K562 (cell line): Measurements from ENCODE around the gene CELA3A.

ENCODE experiments used
- ELF4 ChIP-seq: fragments of 450-650 bp; formaldehyde crosslinking; IDR thresholded peaks from 2 replicates; pipeline ENCODE4 v1.4.0; 2022; ENCODE audit warnings: missing genetic modification characterization
- ELK1 ChIP-seq: sonication (generic); formaldehyde crosslinking; IDR thresholded peaks from 2 replicates; pipeline ENCODE4 v1.8.1; 2022; ENCODE audit warnings: missing genetic modification reagents
- IRF2 ChIP-seq: sonication (generic); formaldehyde crosslinking; IDR thresholded peaks from 2 replicates; pipeline ENCODE4 v1.8.1; 2022; ENCODE audit warnings: mild to moderate bottlenecking, missing genetic modification reagents
- PHF20 ChIP-seq: fragments of 450-650 bp; IDR thresholded peaks from 2 replicates; pipeline ENCODE4 v1.6.1; 2018; ENCODE audit not compliant: partially characterized antibody
- POLR2A ChIP-seq: fragments of 450-650 bp; conservative IDR thresholded peaks from 2 replicates; pipeline ENCODE4 v1.6.1; 2016
- TCF3 ChIP-seq: sonication (generic); formaldehyde crosslinking; IDR thresholded peaks from 2 replicates; pipeline ENCODE4 v1.4.0; 2020; ENCODE audit warnings: mild to moderate bottlenecking, missing genetic modification reagents
- TFAP4 ChIP-seq: sonication (generic); formaldehyde crosslinking; IDR thresholded peaks from 2 replicates; pipeline ENCODE4 v1.8.0; 2022; ENCODE audit warnings: missing genetic modification reagents, mild to moderate bottlenecking, moderate library complexity, borderline replicate concordance
- ZBTB17 ChIP-seq: fragments of 450-650 bp; formaldehyde crosslinking; IDR thresholded peaks from 2 replicates; pipeline ENCODE4 v1.4.0; 2020; ENCODE audit warnings: mild to moderate bottlenecking
- TF ChIP-seq, protein P1 (sequence below): fragments of 450-650 bp; IDR thresholded peaks from 2 replicates; pipeline ENCODE4 v1.6.1; 2016; ENCODE audit warnings: borderline replicate concordance
- TF ChIP-seq, protein P2 (sequence below): fragments of 450-650 bp; IDR thresholded peaks from 2 replicates; pipeline ENCODE4 v1.6.1; 2017; ENCODE audit warnings: antibody characterized with exemption, mild to moderate bottlenecking

- TF ChIP-seq PHF20: no peak
- TF ChIP-seq ELF4: no peak
- TF ChIP-seq, protein P1, sequence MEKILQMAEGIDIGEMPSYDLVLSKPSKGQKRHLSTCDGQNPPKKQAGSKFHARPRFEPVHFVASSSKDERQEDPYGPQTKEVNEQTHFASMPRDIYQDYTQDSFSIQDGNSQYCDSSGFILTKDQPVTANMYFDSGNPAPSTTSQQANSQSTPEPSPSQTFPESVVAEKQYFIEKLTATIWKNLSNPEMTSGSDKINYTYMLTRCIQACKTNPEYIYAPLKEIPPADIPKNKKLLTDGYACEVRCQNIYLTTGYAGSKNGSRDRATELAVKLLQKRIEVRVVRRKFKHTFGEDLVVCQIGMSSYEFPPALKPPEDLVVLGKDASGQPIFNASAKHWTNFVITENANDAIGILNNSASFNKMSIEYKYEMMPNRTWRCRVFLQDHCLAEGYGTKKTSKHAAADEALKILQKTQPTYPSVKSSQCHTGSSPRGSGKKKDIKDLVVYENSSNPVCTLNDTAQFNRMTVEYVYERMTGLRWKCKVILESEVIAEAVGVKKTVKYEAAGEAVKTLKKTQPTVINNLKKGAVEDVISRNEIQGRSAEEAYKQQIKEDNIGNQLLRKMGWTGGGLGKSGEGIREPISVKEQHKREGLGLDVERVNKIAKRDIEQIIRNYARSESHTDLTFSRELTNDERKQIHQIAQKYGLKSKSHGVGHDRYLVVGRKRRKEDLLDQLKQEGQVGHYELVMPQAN: no peak
- TF ChIP-seq POLR2A: 0 out of 2 replicates have a peak, but pooled peaks have one; percentile 41
- TF ChIP-seq IRF2 (CRISPR knock-in tag): no peak
- TF ChIP-seq TCF3: no peak
- TF ChIP-seq, protein P2, sequence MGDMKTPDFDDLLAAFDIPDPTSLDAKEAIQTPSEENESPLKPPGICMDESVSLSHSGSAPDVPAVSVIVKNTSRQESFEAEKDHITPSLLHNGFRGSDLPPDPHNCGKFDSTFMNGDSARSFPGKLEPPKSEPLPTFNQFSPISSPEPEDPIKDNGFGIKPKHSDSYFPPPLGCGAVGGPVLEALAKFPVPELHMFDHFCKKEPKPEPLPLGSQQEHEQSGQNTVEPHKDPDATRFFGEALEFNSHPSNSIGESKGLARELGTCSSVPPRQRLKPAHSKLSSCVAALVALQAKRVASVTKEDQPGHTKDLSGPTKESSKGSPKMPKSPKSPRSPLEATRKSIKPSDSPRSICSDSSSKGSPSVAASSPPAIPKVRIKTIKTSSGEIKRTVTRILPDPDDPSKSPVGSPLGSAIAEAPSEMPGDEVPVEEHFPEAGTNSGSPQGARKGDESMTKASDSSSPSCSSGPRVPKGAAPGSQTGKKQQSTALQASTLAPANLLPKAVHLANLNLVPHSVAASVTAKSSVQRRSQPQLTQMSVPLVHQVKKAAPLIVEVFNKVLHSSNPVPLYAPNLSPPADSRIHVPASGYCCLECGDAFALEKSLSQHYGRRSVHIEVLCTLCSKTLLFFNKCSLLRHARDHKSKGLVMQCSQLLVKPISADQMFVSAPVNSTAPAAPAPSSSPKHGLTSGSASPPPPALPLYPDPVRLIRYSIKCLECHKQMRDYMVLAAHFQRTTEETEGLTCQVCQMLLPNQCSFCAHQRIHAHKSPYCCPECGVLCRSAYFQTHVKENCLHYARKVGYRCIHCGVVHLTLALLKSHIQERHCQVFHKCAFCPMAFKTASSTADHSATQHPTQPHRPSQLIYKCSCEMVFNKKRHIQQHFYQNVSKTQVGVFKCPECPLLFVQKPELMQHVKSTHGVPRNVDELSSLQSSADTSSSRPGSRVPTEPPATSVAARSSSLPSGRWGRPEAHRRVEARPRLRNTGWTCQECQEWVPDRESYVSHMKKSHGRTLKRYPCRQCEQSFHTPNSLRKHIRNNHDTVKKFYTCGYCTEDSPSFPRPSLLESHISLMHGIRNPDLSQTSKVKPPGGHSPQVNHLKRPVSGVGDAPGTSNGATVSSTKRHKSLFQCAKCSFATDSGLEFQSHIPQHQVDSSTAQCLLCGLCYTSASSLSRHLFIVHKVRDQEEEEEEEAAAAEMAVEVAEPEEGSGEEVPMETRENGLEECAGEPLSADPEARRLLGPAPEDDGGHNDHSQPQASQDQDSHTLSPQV: 0 out of 2 replicates have a peak, but pooled peaks have one; percentile 53
- 0 out of 2 replicates have a peak, but pooled peaks have one; percentile 39 for TF ChIP-seq TFAP4 (CRISPR knock-in tag)
- TF ChIP-seq ELK1: no peak
- TF ChIP-seq ZBTB17: no peak; the same call in 1 of the 2 replicates
Observed at GRCh38 chr1:22039594-22040285, 38.3 kb downstream of the CELA3A start.
